NCI-H2227 (cell line): ENCODE data around the gene CARS2.
A peak's percentile ranks its signal among the peaks of the same experiment; 100 is the strongest.

Source experiments
- DNase-seq: peaks from one replicate; lab custom pipeline; 2025; ENCODE audit not compliant: unreplicated experiment; lab: John Stamatoyannopoulos, UW

Gene CARS2

GRCh38 chr13:110653851-110654250, 52.1 kb downstream of the CARS2 start:
- no peak for DNase-seq

GRCh38 chr13:110653271-110653670, 52.6 kb downstream of the CARS2 start:
- no peak for DNase-seq

GRCh38 chr13:110652764-110653163, 53.2 kb downstream of the CARS2 start:
- DNase-seq, result no peak

GRCh38 chr13:110652231-110652730, 53.6 kb downstream of the CARS2 start:
- no peak for DNase-seq

- DNase-seq, result no peak
Observed at GRCh38 chr13:110651726-110652230, 54.1 kb downstream of the CARS2 start.

GRCh38 chr13:110651271-110651670, 54.6 kb downstream of the CARS2 start:
- no peak for DNase-seq

GRCh38 chr13:110650436-110650835, 55.5 kb downstream of the CARS2 start:
- DNase-seq, result no peak

GRCh38 chr13:110649551-110649950, 56.4 kb downstream of the CARS2 start:
- DNase-seq, result no peak

GRCh38 chr13:110648848-110649421, 57.0 kb downstream of the CARS2 start:
- DNase-seq, result no peak

GRCh38 chr13:110648146-110648819, 57.6 kb downstream of the CARS2 start:
- DNase-seq, result no peak

GRCh38 chr13:110647365-110647737, 58.6 kb downstream of the CARS2 start:
- DNase-seq, result no peak

GRCh38 chr13:110646442-110647364, 59.2 kb downstream of the CARS2 start:
- no peak for DNase-seq

- no peak for DNase-seq
Observed at GRCh38 chr13:110645750-110646149, 60.2 kb downstream of the CARS2 start.

GRCh38 chr13:110644892-110645521, 60.9 kb downstream of the CARS2 start:
- peak; percentile 36 for DNase-seq

GRCh38 chr13:110643768-110644421, 62.0 kb downstream of the CARS2 start:
- no peak for DNase-seq

GRCh38 chr13:110643324-110643723, 62.6 kb downstream of the CARS2 start:
- no peak for DNase-seq

GRCh38 chr13:110642291-110642981, 63.5 kb downstream of the CARS2 start:
- no peak for DNase-seq

- DNase-seq, result no peak
Observed at GRCh38 chr13:110641055-110642015, 64.6 kb downstream of the CARS2 start.

GRCh38 chr13:110640591-110641029, 65.3 kb downstream of the CARS2 start:
- DNase-seq, result no peak
